Fibroblast of pulmonary artery (primary cell): ENCODE data around the gene EIF4EBP2.

ENCODE experiments used
- DNase-seq: peaks from one replicate; pipeline ENCODE4 v3.0.0-alpha.2; 2010; ENCODE audit warnings: low read depth
- H3K4me3 ChIP-seq: replicated peaks from 2 replicates; pipeline ENCODE4 v1.5.1; 2011; ENCODE audit warnings: low read depth, mild to moderate bottlenecking, control low read depth, low read length, moderate library complexity
- TF ChIP-seq, protein P1 (sequence below): IDR thresholded peaks from 2 replicates; pipeline ENCODE4 v1.5.1; 2011; ENCODE audit warnings: mild to moderate bottlenecking, control low read depth, low read length, inconsistent platforms; ENCODE audit errors: missing control alignments

The EIF4EBP2 gene

DNA sequence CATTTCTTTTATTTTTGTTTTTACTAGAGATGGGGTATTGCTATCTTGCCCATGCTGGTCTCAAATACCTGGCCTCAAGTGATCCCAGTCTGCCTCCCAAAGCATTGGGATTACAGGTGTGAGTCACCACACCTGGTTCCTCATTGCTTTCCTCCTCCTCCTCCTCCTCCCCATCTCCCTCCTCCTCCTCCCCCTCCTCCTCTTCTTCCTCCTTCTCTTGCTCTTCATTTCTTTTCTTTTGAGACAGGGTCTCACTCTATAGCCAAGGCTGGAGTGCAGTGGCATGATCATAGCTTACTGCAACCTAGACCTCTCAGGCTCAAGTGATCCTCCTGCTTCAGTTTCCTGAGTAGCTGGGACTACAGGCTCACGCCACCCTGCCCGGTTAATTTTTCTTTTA lies 43.7 kb upstream of the EIF4EBP2 start:
- no peak for DNase-seq
- no peak overlapping the region for H3K4me3 ChIP-seq
- TF ChIP-seq, protein P1, sequence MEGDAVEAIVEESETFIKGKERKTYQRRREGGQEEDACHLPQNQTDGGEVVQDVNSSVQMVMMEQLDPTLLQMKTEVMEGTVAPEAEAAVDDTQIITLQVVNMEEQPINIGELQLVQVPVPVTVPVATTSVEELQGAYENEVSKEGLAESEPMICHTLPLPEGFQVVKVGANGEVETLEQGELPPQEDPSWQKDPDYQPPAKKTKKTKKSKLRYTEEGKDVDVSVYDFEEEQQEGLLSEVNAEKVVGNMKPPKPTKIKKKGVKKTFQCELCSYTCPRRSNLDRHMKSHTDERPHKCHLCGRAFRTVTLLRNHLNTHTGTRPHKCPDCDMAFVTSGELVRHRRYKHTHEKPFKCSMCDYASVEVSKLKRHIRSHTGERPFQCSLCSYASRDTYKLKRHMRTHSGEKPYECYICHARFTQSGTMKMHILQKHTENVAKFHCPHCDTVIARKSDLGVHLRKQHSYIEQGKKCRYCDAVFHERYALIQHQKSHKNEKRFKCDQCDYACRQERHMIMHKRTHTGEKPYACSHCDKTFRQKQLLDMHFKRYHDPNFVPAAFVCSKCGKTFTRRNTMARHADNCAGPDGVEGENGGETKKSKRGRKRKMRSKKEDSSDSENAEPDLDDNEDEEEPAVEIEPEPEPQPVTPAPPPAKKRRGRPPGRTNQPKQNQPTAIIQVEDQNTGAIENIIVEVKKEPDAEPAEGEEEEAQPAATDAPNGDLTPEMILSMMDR: no peak

DNA sequence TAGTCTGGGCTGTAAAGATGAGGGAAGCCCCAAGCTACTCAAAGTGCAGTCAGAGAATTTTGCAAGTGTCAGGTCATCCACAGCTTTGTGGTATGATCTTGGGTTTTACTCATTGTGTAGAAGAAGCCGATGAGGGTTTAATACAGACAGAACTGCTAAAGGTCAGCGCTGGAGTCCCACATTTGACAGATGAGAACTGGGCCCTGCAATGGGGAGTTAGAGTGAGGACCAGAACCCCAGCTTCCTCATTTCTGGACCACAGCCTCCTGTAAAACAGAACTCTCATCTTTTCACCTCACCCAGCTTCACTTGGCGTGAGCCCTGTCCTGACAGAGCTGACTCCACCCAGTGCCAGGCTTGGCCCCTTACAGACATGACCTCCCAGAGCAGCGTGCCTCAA lies 41.6 kb upstream of the EIF4EBP2 start:
- no peak for DNase-seq
- TF ChIP-seq, protein P1: no peak
- H3K4me3 ChIP-seq: no peak overlapping the region

DNA sequence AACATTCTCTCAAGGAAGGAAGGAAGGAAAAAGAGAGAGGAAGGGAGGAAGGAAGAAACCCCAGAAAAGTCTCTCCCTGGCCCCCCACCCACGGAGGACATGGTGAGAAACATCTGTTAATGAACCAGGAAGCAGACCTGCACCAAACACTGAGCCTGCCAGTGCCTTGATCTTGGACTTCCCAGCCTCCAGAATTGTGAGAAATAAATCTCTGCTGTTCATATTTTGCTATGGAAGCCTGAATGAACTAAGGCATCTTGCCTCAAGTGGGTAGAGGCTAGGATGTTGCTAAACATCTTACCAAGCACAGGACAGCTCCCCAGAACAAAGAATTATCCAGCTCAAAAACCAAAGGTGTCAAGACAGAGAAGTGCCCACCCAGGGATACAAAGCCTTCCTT lies 40.7 kb upstream of the EIF4EBP2 start:
- TF ChIP-seq, protein P1: no peak
- no peak overlapping the region for H3K4me3 ChIP-seq

DNA sequence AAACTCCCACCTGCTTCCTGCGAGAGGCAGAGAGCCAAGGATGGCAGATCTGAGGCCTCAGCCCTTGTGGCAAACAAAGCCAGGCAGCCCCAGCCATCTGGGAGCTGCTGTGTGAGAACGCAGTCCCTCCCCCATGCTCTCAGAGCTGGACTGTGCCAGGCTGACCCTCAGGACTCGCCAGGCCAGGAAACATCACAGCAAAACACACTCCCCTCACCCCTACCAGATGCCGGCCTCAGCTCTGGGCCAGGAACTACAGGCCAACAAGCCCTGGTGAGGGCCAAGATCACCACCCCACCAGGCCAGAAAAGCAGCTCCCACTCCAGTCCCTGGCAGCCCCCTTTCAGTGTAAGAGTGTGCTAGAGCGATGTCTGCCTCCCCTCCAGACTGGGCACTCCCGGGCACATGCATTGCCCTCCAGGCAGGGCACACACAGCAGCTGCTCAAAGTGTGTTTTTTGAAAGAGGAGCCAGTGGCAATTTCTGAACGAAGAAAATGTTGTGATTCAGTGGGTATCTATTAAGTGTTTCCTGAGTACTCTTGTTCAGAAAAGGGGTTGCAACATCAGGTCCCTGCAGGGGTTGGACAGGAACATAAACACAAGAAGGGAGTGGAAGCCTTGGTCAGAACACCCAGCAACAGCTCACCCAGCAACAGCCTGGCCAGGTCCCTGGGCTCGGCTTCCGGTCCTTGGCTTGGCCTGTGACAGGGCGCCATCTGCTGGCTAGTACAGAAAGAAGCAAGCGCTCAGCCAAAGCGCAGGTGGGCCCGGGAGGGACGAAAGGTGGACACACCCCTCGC lies 39.8 kb upstream of the EIF4EBP2 start:
- TF ChIP-seq, protein P1: peak; percentile 90
- peak overlapping the region; percentile 9 for H3K4me3 ChIP-seq
- peak; percentile 99 for DNase-seq

More for the DNA sequence above, 40.7 kb upstream of the EIF4EBP2 start:
- DNase-seq: no peak

DNA sequence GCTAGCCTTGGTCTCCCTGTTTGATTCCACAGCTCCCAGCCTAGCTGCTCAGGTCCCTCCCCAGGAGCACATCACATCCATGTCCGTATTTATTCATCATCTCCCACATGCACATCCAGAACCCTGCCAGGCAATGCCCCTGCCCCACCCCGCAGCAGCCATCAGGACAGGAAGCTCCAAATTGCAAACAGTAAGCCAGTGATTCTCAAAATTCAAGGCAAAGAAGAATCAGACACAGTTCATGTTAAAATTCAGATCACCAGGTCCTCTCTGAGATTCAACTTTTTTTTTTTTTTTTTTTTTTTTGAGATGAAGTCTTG lies 39.2 kb upstream of the EIF4EBP2 start:
- no peak for DNase-seq
- TF ChIP-seq, protein P1: no peak
- no peak overlapping the region for H3K4me3 ChIP-seq

DNA sequence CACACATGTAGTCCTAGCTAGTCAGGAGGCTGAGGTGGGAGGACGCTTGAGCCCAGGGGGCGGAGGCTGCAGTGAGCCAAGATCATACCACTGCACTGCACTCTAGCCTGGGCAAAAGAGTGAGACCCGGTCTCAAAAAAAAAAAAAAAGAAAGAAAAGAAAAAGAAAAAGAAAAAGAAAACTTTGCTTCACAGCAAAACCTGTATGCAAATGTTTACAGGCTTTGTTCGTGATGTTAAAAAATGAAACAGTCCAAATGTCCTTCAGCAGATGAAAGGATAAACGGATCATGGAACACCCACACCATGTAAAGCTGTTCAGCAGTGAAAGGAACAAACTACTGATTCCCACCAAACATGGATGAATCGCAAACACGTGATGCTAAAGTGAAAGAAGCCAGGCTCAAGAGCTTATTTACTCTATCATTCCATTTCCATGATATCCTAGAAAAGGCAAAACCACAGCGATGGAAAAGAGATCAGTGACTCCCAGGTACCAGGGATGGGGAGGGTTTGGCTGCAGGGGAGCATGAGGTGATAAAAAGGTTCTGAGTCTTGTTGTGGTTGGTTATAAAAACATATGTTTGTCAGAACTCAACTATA lies 36.6 kb upstream of the EIF4EBP2 start:
- peak; percentile 22 for DNase-seq
- TF ChIP-seq, protein P1: no peak
- no peak overlapping the region for H3K4me3 ChIP-seq
